NCI-H1092 (cell line): Measurements from ENCODE around the gene RMND1.

Experiments
- DNase-seq: peaks from one replicate; lab custom pipeline; 2025; lab: John Stamatoyannopoulos, UW

Gene RMND1

GRCh38 chr6:151414641-151415260 is 37.2 kb downstream of the RMND1 start:
- DNase-seq, result no peak

GRCh38 chr6:151413372-151414145 is 38.4 kb downstream of the RMND1 start:
- no peak for DNase-seq

- DNase-seq, result no peak
Measured at GRCh38 chr6:151412909-151413308, 39.0 kb downstream of the RMND1 start.

GRCh38 chr6:151409679-151410078 is 42.2 kb downstream of the RMND1 start:
- DNase-seq, result no peak

GRCh38 chr6:151409260-151409659 is 42.7 kb downstream of the RMND1 start:
- DNase-seq, result no peak

GRCh38 chr6:151408858-151409257 is 43.1 kb downstream of the RMND1 start:
- no peak for DNase-seq

- DNase-seq, result no peak
Measured at GRCh38 chr6:151403919-151404308, 48.0 kb downstream of the RMND1 start.

- no peak for DNase-seq
Measured at GRCh38 chr6:151402228-151402627, 49.7 kb downstream of the RMND1 start.

GRCh38 chr6:151400473-151400872 is 51.5 kb downstream of the RMND1 start:
- DNase-seq, result no peak

GRCh38 chr6:151399679-151400078 is 52.2 kb downstream of the RMND1 start:
- DNase-seq, result no peak

GRCh38 chr6:151393410-151393809 is 58.5 kb downstream of the RMND1 start:
- no peak for DNase-seq

GRCh38 chr6:151392427-151392826 is 59.5 kb downstream of the RMND1 start:
- no peak for DNase-seq

GRCh38 chr6:151391471-151392413 is 60.2 kb downstream of the RMND1 start, which contains the start of gene ZBTB2:
ZBTB2 (minus strand) TSS chr6:151391559; CDS start chr6:151373637, 17,922 bp downstream.
- DNase-seq, result peak; percentile 46

- DNase-seq, result peak; percentile 55
Measured at GRCh38 chr6:151390851-151391470, 61.0 kb downstream of the RMND1 start.

GRCh38 chr6:151390276-151390850 is 61.6 kb downstream of the RMND1 start:
- DNase-seq, result peak; percentile 98

GRCh38 chr6:151389618-151390275 is 62.2 kb downstream of the RMND1 start:
- no peak for DNase-seq

- DNase-seq, result peak; percentile 8
Measured at GRCh38 chr6:151388997-151389617, 62.8 kb downstream of the RMND1 start.

GRCh38 chr6:151388236-151388635 is 63.7 kb downstream of the RMND1 start:
- no peak for DNase-seq

GRCh38 chr6:151387175-151387970 is 64.6 kb downstream of the RMND1 start:
- DNase-seq, result no peak

GRCh38 chr6:151385177-151385576 is 66.7 kb downstream of the RMND1 start:
- DNase-seq, result no peak
